GM11168 (cell line): ENCODE measurements around the gene PARD3.

Experiments used
- in situ Hi-C: fragments of 300-500 bp; cut with MboI; formaldehyde crosslinking; loops from one replicate; pipeline ENCODE4 v1.12.0; 2022; ENCODE audit warnings: low sequenced_read_pairs; ENCODE audit not compliant: unreplicated experiment

Gene PARD3

DNA sequence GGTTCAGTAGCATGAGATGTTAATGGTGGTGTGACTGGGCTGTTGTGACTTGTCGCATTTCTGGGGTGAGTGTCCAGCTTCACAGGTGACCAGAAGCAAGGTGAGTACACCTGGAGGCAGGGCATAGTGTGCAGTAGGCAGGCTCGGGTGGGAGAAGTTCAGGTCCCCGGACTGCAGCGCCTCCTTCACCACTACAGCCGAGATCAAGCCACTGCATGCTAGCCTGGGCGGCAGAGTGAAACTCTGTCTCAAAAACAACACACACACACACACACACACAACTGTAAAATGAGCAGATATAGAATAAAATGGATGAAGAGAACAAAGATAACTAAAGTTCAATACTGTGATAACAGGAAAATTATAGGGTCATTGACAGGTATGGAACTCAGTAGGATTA is 11.1 kb upstream of the PARD3 start:
- in situ Hi-C loops: no loop called here

DNA sequence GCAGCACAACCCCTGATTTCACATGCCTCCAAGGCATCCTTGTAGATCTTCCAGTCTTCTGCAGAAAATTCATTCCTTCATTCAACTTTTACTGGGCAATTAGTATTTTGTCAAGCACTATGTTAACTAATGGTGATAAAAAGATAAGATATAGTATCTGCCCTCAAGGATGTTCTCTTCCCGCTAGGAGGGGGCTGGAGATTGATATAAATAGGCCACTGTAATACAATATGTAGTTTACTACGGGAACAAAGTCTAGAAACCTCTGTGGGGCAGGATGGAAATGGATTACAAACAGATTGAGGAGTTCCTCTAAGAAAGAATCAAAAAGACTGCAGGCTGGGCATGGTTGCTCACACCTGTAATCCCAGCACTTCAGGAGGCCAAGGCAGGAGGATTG is 10.3 kb upstream of the PARD3 start:
- in situ Hi-C loops: no loop called here

DNA sequence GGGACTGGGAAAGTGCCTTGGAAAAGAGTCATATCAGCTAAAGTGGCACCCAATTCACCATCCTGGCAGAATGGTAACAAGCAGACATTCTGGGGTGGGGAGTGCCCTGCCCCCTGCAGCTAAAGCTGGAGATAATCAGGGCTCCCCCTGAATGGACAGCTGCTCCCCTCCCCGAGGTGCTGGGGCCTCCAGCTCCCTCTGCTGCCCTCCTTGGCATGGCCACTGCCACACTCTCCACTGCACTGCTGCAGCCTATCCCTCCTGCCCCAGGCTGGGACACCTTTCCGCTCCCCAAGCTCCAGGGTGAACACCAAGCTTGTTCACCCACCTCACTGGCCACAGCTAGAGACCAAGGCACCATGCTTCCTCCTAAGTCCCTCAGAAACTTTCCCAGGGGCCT is 9.8 kb upstream of the PARD3 start:
- in situ Hi-C loops: no loop called here

DNA sequence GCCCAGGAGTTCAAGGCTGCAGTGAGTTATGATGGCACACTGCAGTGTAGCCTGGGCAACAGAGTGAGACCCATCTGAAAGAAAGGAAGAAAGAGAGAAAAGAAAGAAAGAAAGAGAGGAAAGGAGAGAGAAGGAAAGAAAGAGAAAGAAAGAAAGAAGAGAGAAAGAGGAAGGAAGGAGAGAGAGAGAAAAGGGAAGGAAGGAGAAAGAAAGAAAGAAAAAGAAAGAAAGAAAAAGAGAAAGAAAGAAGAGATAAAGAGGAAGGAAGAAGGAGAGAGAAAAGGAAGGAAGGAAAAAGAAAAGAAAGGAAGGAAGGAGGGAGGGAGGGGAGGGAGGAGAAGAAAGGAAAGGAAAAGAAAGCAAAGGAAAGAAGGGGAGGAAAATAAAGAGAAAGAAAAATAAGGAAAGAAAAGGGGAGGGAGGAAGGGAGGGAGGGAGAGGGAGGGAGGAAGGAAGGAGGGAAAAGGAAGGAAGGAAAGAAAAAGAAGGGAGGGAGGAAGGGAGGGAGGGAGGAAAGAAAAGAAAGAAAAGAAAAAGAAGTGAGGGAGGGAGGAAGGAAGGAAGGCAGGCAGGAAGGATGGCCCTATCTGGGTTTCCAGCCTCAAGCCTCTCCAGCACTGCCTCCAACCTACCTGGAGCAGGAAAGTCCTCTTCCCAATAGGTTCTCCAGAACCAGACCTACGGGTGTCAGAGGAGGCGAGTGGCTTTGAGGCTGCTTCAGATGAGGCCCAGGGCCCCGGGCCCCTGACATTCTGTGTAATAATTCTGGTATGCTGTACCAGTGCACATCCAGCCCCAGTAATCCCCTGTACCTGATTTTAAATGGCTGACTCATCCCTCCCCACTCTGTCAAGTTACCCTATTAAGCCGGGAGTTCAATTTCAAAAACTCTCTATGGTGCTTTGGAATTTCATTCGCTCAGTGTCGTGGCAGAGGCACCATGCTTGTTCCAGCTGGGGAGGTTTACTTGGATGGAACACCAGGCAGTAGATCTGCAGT is 6.8 kb upstream of the PARD3 start:
- in situ Hi-C loops: no loop called here

DNA sequence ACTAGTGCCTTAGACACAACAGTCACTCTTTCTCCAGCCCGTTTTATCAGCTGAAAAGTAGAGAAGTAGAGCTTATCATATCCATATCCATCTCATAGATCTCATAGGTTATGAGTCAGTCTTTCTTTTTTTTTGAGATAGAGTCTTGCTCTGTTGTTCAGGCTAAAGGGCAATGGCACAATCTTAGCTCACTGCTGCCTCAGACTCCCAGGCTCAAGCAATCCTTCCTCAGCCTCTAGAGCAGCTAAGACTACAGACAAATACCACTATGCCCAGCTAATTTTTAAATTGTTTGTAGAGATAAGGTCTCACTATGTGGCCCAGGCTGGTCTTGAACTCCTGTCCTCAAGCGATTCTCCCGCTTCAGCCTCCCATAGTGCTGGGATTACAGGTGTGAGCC is 2.5 kb upstream of the PARD3 start:
- in situ Hi-C loops: no loop called here

DNA sequence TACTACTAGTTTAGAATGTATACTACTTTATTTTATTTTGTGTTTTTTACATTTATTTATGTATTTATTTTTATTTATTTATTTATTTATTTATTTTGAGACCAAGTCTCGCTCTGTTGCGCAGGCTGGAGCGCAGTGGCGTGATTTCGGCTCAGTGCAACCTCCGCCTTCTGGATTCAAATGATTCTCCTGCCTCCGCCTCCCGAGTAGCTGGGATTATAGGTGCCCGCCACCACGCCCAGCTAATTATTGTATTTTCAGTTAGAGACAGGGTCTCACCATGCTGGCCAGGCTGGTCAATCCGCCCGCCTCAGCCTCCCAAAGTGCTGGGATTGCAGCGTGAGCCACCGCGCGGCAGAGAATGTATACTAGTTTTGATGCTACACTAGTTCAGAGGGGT is 2.0 kb upstream of the PARD3 start:
- in situ Hi-C loops: no loop called here

DNA sequence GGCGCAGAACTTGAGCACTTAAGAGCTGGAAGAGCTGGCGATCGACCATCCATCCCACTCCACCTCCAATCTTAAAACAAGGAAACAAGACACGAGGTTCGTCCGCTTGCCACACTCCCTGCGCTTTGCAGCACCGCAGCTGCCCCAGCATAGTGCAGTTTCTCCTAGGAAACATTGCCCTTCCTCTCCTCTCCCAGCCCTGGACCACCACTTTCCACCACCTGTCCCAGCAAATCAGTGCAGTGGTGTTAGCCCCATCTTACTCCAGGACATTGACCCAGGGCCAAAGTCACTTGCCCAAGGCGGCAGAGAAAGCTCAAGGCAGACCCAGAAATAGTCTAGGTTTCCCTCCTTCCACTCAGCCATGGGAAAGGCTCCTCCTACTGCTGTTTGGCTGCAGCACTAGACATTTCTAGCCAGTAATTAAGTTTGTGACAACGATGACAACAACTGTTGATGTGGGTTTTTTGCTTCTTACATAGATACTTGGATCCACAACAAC is 1.5 kb upstream of the PARD3 start:
- in situ Hi-C loops: no loop called here

DNA sequence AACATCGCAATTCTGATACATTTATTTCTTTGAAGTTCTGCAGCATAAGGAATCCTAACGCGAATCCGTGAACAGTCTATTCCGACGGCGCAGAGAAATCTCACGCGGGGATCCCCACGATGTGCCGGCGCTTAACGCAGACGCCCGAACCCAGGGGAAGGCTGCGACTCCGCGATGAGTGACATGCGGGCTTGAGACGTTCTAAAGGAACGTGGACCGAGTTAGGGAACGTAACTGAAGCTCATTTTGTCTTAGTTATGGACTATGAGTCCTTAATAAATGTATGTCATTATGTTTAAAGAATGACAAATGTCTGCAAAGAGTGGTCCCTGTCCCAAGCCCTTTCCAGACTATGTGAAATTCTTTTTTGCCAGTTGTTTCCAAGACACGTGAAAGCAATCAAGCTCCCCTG is 995 bp upstream of the PARD3 start:
- in situ Hi-C loops: no loop called here

DNA sequence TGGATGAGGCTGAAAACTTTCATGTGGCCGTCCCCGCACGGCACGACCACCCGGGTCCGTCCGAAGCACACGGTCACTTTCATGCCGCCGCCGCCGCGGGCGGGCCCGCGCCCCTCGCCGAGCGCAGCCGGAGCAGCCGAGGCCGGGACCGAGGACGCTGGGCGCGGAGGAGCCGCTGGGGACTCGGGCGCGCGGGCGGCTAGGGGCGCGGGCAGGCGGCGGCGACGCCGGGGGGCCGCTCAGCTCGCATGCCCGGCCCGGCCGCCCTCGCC is 247 bp downstream of the PARD3 start:
- in situ Hi-C loops: no loop called here

DNA sequence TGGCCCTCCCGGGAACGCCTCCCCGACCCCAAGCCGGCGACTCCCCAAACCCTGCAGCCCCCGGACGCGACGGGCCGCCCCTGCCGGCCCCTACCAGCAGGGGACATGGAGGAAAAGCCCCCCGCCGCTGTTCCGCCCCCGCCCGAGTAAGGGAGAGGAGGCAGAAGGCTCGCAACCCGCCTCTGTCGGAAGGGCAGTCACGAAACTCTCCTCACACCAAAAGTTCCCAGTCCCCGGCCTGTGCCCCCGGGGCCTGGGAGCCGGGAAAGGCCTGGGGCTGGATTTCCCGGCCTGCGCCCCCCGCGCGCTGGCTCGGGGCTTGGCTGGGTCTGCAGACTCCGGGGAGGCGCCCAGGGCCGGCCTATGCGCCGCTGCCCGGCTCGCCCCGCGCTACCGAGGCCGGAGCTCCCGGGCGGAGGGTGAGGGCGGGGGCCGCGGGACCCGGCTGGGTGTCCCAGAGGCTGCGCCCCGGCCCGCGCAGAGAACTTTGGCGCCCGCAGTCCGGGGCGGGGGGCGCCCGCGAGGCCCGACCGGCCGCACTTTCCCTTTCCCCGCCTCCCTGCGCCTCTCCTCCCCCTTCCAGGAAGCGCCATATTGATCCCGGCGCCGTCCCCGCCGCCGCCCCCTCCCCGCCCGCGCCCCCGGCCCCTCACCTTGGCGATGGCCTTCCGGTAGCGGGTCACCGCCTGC is 728 bp downstream of the PARD3 start:
- in situ Hi-C loops: no loop called here

DNA sequence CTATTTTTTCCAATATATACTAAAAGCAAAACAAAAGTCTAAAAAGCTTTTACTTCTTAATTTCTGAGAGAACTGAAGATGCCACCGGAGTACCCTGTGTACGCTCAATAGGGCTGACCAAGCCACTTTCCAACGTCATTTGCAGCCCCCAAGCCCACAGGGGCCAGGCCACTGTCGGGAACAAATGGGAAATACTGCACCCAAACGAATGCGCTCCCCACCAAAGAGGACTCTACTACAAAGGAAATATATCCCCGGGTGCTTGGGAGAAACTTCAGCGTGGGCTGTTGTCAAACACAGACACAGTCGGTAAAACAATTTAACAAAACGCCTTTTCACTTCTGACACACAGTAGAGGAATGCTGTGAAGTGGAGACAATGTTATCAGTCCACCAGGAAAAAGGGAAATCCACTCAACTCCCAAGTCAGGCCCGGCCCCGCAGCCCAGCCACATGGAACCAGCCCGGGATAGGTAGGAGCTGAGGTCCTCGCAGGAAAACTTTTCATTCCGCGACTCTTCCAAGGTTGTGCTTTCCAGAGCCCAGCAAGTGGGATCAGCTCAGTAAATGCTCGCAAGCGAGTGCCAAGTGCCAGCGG is 1.4 kb downstream of the PARD3 start:
- in situ Hi-C loops: no loop called here

DNA sequence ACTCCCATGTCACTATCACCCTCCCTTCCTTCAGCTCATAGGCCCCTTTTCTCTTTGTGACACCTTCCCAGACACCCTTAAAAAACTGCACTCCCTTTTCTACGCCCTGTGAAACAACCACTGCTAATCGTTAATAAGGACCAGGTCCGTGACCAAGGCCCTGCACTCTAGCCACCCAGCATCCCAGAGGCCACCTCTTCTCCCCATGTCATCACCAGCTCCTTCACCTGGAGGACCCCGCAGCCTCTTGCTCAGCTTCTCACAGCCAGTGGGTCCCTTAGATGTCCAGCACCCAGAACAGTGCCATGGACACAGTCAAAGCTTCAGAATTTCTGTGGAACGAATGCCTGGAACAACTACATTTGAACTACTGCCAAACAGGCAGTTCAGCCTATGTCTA is 2.3 kb downstream of the PARD3 start:
- in situ Hi-C loops: no loop called here

DNA sequence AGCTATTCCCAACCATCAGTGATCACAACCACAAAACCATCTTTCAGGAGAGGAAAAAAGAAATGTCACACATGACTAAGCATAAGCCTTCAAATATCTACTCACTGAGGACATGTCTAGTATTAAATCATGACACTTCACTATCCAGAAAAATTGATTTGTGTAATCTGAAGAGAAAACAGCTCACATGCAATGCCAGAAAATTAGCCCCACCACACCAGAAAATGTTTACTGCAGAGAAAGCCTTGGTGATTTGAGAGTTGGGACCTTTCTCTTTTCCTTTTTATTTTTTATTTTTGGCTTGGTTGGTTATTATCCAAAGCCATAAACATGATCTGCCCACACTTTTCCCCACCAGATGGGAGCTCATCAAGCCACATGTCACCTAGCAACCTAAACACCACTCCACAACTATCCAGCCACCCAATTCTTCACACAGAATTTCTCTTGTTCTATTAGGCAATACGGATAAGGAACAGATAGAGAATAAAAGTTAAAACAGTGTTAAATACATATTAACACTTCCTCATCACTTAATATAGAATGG is 3.1 kb downstream of the PARD3 start:
- in situ Hi-C loops: no loop called here

DNA sequence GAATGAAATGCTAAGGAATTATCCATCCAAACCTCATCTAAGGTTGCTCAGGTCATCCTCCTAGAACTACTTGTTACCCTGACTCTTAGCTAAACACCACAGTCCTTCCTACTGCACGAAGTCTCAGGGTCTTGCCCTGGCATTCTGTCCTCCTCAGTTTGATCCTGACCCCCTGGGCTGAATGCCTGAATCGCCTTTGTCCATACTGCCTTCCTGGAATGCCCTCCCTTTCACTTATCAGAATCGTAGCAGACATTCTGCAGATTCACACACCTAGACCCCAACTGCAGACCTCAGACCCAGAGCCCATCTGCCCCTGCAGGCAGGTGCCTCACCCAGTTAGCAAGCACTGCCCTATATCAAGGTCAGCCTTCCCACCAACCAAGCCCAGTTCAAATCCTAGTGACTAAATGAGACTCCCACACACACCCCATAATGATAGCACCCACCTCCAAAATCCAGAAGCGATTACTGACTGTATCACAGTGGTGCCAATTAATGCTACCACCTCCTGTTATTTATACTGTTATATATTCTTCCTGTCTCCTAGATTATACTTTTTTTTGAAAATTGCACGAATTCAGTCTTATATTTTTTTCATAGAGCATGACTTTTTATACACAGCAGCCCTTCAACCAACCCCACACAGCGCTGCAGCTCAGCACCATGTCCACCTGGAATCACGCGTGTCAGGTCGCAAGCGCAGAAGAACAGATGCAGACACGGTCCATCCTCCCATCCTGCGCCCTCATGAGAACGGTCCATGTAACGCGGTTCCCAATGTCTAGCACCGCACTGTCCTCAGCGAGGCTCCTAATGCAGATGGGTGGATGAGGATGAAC is 3.7 kb downstream of the PARD3 start:
- in situ Hi-C loops: no loop called here

DNA sequence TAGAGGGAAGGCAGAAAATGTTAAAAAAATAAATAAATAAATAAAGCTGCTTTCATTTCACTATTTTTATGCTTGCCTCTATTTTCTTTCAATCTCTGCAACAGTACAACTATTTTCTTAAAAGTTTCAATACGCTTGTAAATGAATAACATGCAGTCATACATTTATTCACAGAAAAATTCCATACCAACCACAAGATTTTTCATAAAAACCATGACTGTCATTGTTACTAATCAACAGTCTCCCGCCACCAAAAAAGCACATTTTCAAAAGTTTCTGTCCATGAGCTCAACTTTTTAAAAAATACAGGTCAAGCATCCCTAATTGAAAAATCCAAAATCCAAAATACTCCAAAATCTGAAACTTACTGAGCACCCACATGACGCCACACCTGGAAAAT is 5.3 kb downstream of the PARD3 start:
- in situ Hi-C loops: no loop called here

DNA sequence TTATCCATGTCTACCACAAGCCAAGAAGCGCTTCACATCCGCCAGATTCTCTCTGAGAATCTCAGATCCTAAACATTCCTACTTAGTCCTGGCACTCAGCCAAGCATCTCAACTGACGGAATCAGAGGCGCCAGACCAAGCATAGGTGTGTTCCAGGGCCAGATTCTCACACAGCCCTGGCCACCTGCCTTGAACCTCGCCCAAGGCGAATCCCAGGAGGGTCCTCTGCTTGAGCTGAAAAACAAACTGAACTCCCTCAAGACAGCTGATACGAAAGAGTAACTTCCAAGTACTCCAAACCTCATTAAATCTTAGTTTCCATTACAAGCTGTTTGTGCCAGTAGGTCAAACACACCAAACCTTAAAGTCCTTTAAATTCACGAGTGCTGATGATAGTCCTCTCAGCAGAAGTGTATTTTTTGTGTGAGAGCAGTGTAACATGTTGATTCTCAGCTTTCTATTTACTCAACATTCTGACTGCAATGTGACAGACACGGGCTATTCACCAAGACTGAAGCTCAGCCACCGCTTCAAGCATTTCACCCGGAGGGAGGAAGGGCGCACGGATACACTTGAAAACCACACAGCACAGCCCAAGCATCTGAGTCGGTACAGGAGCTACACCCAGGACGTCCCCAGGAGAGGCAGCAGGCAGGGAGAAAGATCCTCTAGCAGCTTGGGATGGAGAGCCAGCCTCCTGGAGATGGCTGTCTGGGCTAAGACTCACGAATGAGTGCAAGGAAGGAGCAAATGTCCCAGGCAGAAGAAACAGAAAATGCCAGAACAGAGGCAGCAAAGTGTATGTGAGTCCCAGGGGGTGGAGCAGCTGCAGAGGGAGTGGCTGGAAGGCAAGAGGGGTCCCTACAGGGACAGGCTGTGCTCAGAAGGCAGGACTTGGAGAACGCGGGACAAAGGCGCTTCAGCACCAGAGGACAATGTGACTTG is 6.0 kb downstream of the PARD3 start:
- in situ Hi-C loops: no loop called here

DNA sequence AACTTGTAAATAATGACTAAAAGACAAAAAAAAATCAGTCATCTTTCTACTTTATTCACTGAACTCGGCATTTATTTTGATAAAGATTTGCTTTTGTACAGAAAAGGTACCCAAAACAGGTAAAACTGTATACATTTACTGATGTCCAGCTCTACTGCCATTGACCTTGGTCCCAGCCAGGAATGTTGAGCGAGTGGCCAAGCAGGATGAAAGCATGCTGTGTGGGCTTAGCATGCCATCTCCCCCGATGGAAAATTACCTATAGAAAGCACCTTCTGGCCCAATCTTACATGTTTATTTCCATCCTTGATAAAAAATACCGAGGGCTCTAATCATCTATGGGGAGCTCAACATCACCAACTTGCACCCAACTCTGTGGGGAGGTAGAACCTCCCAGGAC is 6.8 kb downstream of the PARD3 start:
- in situ Hi-C loops: no loop called here

DNA sequence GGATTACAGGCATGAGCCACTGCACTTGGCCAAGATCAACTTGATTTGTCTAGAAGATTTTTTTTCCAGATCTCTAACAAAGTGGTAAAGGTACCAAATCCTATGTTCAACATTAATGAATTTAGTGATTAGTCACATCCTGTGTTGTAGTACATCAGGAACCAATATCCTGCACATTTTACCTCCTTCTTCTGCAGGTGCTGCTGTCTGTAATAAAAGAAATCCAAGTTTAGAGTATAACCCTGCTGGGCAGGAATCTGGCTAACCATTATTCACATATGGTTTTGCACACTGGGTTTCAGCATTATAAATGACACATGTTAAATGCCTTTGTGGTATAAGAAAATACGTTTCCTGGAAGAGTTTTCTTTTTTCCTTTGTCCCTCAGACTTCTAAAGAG is 10.8 kb downstream of the PARD3 start:
- in situ Hi-C loops: no loop called here

DNA sequence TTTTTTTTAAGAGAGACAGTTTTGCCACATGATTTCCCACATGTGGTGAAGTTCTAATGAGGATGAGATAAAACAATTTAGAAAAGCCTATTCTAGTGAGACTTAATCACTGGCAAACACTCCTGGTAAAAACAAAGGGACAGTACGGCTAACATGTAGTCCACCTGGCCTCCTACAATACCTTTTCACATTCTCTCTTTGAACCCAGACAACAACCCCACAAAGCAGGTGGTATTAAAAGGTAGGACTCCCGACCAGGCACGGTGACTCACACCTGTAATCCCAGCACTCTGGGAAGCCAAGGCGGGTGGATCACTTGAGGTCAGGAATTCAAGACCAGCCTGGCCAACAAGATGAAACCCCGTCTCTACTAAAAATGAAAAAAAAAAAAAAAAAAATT is 12.4 kb downstream of the PARD3 start:
- in situ Hi-C loops: no loop called here
